Activated CD8-positive, alpha-beta memory T cell treated with anti-CD3 and anti-CD28 coated beads for 24 hours (primary cell): ENCODE results near the gene SOX6.

Experiments used
- DNase-seq: peaks from one replicate; pipeline ENCODE4 v3.0.0-alpha.2; 2020

The SOX6 gene

DNA sequence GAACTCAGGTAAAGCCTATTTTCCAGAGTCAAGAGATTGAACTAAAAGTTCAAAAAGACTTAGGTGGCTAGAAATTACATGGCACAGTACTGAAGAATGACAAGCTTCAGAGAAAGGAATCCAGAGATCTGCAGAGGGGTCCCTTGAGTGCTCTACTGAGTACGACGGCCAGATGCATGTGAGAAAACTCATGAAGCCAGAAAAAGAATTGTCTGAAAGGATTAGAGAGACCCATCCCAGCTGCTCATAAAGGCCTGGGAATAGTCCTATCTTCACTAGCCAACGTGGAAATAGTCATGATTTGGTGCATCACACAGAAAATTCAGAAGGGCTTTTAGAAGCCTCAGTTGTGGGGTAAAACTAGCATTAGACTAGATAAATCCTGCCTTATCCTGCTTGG, 91.3 kb downstream of the SOX6 start:
- DNase-seq, result no peak

DNA sequence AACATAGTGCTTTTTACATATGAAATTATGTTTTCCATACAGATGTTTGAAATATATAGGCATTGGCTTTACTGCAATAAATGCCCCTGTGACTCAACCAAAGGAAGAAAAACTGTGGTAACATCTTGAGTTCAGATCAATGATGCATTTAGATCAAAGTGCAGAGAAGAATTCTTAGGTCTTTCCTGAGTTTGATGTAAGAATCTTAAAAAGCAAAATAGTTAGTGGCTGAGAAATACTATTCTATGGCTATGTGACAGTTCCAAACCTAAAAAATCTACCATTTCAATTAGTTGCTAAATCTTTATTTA, 93.7 kb downstream of the SOX6 start:
- no peak for DNase-seq

DNA sequence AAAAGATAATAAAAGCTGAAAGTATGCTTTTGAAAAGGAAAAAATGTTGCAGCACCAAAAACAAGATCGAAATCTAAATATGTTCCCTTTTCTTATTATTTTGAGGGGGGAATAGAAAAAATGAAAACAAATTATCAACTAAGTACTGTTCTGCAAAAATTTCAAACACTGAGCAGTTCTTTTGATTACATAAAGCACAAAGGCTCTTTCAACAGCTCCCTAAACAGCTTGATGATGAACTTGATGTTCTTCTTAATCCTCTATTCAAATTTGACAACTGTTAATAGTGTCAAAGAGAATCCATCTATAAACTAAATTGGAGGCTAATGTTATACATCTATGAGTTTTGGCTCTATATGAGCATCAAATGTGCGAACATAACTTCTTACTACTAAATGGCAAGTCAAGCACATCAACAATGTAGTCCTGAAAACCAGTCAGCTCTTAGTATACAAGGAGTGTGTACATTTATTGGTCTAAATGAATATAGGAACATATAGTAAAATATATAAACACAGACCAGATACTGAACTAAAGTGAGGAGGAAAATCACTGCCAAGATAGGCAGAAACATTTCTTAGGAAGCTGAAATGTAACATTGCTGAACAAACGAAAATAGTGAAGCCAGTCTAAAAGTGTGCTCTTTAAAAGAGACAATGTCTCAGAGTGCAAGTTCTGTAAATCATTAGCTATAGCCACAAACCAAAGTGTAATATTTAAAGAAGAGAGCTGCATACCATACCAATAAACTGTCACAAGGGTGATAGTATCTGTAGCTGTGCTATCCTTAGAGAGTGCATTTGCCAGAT, 94.3 kb downstream of the SOX6 start:
- no peak for DNase-seq

DNA sequence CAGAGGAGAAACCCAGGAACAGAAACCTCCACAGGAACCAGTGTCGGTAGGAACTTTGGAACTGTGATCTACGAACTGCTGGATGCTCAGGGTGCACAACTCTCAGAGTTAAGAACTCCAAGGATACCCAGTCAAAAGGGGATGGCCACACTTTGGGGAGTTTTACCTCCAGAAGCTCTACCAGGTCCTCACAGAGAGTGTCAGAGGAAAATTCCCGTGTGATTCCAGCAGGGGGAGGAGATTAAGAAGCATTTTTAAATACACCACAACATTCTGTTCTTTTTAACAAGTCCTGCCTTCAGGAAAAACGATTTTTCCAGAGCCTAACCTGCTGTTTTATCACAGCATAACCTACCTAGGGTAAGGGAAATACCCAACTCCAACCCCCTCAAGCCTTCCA, 104.0 kb downstream of the SOX6 start:
- no peak for DNase-seq

DNA sequence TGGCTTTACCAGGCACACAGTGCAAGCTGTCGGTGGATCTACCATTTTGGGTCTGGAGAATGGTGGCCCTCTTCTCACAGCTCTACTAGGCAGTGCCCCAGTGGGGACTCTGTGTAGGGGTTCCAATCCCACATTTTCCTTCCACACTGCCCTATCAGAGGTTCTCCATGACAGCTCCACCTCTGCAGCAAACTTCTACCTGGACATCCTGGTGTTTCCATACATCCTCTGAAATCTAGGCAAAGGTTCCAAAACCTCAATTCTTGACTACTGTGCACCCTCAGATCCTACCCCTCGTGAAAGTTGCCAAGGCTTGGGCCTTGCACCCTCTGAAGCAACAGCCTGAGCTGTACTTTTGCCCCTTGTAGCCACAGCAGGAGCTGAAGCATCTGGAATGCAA, 108.1 kb downstream of the SOX6 start:
- no peak for DNase-seq

DNA sequence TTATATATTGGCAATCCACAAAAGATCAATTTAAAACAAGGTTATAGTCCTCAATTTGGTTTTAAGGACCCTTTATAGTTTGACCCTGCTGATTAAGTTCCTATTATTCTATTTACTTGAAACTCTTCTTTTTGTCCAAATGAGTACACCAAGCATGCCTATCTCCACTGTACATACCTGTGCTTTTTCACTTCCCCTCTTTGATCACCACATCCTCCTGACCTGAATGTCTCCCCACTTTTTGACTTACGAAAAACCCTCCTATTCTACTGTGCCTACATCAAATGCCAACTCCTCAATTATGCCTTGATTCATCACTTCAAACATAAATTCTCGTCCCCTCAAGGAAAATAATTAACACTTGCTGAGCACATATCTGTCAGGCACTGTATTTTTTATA, 113.5 kb downstream of the SOX6 start:
- DNase-seq, result no peak

DNA sequence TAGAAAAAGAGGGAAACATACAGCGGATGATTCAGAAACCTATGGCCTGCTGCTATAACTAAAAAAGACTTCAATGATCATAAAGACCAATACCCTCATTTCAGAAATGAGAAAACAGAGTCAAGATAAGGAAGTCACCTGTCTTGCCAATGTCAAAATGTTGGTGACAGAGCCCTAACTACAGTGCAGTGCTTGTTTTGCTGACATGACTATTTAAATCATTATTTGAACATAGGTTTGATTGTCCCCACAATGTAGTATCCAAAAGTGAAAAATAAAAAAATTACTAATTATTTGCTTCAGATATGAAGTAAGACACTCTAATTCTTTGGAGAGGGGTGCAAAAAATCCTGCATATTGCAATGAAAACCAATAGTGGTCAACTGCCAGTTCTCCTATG, 115.7 kb downstream of the SOX6 start:
- no peak for DNase-seq

DNA sequence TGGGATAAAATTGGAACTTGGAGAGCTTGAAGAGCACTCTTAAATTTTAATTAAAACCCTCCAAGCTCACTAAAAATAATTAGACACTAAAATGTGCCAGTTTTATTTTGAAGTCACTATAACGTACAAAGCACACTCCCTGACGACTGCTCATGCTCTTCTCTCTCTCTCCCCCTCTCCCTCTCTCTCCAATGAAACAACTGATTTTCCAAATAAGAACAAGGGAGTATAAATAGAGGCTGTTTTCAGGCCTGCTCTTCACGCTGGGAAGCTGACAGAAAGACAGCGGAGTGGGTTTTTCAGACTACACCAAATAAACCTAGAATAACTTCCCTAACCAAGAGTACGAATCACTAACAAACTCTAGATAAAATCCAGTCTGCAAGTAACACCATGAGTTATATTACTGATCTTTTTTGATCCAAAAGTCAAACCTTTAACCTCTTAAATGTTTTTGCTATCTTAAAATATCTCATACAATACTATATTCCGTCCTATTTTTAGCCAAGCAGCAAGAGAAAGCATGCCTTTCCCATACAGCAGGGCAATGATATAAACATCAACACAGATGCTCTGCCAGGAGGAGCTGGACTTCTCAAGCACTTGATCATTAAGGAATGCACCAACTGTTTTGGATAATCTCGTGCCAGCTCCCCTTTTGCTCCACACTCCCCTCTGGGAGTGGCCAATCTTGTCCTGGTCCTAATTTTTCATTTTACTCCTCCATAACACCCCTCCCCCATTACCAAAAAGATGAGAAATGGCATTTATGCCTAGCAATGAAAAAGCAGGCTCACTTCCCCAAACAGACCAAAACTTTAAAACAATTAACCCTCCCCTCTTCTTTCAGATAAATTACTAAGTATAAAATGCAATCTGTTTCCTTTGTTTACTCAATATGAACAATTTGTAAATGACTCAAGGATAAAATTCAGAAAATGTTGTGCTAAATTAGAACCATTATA, 116.9 kb downstream of the SOX6 start:
- no peak for DNase-seq

DNA sequence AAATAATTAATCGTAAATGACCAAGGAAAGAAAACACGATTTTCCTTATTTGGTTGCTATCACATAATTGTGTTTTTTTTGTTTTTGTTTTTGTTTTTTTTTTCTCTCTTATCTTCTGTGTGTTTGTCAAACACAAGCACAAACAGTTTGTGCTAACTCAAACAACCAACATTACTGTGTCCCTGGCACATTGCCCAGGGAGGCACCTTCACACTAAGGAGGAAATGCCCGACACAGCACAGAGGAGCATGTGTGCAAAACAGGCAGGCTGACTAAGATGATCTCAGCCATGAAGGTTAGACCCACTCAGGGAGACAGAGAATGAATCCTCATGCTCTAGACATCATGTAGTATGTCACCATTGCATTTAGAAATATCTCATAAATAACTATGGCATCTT, 130.1 kb downstream of the SOX6 start:
- no peak for DNase-seq

DNA sequence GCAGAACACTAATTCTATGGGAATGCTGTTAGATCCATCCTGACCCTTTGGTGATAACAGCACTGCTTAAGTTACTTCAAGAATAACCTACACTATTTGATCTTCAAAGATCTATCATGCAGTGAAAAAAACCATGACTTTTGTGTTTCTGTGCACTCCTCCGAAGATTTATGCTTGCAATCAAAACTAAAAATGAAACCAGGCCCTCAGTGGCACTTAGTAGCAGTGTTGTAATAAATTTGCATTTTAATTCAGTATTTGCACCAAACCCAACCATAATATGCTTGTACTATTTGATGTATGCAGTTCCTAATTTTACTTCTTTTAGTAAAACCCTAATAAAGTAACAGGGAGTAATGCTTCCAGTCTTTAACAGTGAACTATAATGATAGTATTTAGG, 130.7 kb downstream of the SOX6 start:
- DNase-seq, result no peak

DNA sequence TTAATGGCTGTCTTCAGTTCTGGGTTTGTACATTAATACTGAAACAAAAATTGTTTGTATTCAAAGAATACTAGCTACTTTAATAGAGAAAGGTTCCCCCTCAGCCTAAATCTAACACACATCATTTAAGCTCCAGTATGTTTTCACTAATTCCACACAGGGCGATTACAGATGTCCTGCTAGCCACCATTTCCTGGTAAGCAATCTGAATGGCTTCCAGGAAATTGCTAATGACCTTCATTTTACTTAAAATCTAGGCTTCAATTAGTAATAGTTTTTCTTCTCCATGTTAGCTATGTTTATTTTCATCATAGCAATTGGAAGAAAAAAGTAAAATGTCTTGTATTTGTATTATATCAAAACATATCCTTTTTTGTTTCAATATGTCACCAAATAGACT, 132.8 kb downstream of the SOX6 start:
- DNase-seq, result no peak

DNA sequence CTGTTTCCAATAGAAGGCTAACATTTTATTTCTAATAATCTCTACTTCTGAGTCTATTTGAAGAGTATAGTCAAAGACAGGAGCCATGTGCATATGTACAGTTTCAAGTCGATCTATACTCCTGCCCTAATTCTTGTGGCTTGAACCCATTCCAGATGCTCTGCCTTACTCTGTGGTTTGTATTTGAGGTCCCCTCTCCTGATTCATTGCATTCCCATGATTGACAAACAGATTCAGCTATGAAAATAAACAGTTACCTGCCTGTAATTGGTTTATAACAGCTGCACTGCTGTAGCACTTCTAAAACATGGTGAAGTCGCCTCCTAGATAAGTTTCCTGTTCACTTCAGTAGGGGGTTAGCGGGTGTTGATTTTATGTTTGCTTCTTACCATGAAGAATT, 138.7 kb downstream of the SOX6 start:
- DNase-seq, result no peak

DNA sequence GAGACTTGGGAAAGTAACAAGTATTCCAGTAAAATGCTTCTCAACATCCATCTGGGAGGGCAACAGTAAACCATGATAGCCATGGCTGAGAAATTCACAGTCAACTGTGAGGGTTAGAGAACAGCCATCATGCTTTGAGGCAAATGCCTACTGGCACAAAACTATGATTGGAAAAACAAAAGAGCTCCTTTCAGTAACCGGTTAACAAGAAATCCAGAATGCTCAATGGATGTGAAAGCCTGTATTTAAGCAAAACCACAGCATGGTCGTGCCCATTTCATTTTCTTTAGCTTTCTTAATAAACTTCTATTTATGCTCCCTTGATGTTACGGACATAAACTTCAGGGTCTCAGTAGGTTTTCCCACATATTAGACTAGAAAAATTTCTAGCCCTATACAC, 139.5 kb downstream of the SOX6 start:
- DNase-seq, result no peak

DNA sequence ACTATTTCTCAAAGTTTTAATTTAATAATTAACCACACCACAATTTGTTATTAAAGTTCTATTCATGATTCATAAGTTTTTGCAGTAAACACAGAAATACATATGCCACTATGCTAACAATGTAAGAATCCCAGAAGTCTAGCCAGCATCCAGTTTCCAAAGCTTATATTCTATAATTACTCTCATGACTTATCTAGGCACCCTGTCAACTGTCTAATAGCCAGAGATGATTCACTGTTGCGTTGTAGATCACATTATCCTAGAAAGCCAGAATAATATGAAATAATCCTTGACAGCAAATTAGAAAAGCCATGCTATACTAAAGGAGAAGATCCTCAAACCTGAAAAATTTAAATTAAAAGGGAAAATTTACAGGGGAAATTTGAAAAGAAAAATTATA, 141.0 kb downstream of the SOX6 start:
- no peak for DNase-seq

DNA sequence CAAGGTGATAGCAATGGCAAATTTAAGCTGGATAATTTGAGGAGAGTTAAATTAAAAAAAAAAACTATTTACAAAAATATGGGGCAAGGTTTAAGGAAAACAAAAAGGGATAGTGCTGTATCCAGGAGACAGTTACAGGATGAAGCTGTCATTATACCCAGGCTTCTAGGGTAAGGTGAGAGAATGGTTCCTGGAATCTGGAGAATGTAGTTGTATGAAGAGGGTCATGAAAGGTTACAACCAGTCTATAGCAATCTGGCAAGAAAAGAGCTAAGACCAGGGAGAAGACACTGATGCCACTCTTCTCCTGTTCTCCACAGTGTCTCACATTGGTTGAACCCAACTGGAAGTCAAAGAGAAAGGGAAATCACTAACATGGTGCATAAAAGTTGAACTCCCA, 144.9 kb downstream of the SOX6 start:
- no peak for DNase-seq

DNA sequence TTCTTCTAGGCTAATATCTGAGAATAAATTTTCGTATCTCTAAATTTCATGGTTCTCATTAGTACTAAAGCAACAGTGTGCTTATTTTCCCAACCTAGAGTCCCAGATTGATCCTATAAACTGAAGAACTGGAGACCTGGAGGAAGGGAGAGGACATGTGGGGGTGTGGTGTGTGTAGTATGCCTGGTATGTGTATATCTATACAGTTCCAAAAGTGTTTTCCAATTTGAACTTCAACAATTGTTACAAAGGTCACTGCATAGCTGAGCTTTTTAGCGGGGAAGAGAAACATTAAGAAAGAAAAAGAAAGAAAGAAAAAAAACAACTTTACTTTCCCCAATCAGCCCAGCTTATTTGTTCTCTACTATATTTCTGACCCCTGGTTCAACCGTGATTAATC, 152.1 kb downstream of the SOX6 start:
- DNase-seq, result no peak

DNA sequence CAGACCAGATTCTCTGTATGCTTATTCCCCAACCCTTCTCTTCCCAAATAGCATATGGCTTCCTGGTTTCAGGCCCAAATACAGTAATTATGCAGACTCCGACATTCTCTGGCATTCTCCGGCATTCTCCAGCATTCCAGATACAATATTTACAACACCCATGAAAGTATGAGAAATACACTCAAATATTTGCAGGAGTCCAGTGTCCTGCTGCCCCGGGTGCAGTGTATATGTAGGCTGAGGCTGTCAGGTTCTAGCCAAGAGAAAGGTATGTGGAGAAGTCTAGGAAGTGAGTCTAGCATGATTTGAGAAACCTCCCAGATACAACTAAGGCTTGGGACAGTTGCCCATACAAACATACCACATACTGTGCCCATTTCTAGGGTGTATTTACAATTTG, 160.7 kb downstream of the SOX6 start:
- no peak for DNase-seq

DNA sequence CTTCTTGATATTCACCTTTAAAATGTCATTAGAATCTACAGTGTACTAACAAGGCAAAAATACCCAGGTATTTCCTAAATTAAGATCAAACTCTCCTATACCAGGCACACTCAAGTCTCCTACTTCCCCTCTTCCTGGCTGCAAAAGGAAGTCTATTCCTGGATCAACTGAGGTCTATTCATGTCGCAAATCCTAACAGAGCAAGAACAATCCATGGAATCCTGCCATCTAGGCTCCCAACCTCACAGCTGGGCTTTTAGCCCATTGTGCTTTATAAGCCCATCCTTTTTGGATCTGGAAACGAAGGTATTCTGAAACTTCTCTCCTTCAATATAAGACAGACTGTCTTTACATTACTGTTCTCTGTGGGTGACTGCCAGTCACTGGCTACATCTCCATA, 161.8 kb downstream of the SOX6 start:
- DNase-seq, result no peak

DNA sequence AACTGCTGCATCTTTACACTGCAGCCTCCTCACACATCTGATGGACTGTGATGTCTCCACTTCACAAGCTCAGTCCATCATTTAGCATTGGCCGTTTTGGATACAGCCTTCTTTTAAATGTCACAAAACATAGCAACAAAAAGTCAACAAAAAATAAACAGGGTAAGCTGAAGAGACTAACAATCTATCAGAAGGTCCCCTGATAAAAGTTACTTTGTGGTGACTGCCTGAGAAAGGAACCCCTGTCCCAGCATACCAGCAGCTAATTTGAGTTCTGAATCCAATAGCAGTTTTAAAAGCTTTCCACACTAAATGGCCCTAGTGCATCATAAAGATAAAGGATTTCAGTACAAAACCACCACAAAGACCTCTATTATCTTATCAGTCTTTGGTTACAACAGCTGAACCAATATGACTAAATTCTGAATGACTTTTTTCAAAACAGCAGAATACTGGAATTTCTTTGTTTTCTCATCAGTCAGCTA, 162.4 kb downstream of the SOX6 start:
- DNase-seq, result no peak

DNA sequence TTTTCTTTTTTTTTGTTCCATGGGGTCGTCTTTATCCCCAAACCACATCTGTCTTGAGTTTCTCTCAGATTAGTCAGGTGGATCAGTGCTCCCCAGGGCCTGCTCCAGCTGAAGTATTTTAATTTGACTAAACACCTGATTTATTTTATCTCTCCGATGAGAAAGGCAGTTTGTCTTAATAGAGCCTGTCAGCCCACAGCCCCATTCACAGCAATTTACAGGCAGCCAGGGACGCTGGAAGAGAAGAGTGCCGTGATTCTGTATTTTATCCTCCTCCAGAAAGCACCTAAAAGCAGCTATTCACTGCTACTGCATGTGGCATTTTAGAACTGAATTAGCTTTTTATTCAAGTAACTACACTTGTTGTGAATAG, 164.5 kb downstream of the SOX6 start:
- no peak for DNase-seq

DNA sequence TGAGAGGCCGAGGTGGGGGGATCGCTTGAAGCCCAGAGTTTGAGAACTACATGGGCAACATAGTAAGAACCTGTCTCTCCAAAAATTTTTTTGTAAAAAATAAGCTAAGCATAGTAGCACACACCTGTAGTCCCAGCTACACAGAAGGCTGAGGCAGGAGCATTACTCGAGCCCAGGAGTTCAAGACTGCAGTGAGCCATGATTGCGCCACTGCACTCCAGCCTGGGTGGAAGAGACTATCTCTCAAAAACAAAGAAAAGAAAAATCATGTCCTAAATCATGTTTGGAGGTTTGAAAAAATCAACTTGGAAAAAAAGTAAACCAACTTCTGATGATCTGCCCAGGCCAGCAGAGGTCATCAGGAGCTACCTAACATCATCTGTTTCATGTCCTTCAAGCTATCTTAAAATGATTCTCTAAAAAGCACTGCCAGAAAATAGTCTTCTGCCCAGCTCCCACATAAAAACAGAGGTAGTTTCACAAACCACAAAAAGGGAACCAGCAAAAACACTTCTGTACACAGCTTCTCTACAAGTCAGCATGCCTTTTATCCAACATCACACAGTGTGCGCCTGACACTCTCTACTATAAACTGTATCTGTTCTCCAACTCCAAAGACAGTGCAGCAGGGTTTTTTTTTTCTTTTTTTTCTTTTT, 165.0 kb downstream of the SOX6 start:
- no peak for DNase-seq

DNA sequence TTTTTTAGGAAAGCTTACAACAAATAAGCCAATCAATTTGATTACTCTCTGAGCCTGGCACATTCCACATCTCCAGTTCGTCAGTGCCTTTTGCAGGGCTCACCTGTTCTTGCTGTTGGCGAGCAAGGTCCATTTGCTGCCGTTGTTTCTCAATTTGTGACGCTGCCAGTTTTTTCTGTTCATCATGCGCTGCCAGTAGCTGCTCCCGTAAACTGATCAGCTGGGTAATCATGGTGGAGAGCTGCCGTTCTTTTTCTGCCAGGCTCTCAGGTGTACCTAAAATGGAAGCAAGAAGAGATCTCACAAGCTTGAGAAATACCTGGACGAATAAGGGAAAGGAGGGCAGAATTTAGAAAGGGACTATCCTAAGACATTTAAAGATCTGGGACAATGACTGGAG, 169.7 kb downstream of the SOX6 start:
- DNase-seq, result no peak

DNA sequence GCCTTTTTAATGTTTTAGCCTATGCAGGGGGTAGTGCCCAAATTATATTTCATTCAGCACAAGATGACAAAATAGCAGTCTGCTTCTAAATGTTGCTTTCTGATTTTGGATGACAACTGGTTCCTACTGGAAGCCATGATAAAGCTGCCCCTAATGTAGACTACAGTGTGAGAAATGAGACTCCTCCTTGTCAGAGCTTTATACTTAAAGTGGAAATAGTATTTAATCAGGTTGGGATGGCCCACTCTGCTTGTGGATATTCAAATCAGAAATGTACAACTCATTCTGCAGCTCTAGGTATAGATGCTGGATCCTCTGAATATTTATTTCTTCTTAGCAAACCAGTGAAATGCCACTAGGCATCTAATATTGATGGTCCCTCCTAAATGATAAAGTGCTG, 171.3 kb downstream of the SOX6 start:
- DNase-seq, result no peak

DNA sequence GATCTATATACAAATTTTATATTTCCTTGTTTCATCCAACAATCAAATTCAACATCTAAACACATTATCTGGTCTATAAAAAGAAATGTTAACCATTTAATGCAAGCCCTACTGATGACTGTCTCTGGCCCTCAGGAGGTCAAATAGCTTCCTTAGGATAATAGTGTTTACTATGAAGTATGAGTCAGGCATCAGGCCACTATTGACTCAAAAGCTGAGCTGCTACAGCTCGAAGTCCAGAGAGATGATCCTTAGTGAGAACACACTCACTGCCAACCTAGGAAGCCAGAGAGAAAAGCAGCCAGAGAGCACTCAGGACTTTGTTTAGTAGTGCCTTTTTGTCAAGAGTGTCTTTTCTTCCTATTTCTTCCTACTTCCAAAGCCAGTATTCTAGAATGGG, 171.8 kb downstream of the SOX6 start:
- DNase-seq, result no peak
